Hepatocyte (in vitro differentiated cells): ENCODE measurements around the gene ATP7B.

Experiments used
- CTCF ChIP-seq: fragments of 200-600 bp; sonication (generic); IDR thresholded peaks from 2 replicates; pipeline ENCODE4 v1.5.1; 2016; ENCODE audit warnings: antibody characterized with exemption, mild to moderate bottlenecking; ENCODE audit not compliant: poor library complexity
- EZH2phosphoT487 ChIP-seq: fragments of 200-600 bp; sonication (generic); IDR thresholded peaks from one replicate; pipeline ENCODE4 v1.6.1; 2018; ENCODE audit warnings: antibody characterized with exemption, mild to moderate bottlenecking, low read depth, moderate library complexity; ENCODE audit not compliant: unreplicated experiment, severe bottlenecking

DNA sequence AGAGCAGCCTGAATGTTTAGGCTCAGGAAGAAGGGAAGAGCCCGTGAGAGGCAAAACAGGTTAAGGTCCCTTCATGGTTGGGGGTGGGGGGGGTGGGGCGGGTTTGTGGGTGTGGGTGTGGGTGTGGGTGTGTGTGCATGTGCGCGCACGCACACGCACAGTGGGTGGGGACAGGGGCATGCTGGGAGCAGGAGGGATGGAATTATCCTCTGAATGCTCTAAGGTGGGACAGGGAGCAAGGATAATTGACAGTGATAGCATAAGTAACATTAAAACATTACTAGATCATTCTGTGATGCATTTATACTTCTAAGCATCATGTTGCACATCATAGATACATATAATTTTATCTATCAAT lies 84.7 kb downstream of the ATP7B start:
- TF ChIP-seq EZH2phosphoT487, result no peak
- no peak for TF ChIP-seq CTCF
